TTC549 (cell line): ENCODE results near the gene CES2.

Experiments used
- FAIRE-seq: peaks from 2 replicates; lab custom pipeline; 2012; peaks lifted over from hg19 to GRCh38; lab: Jason Lieb, UNC

The CES2 gene

DNA sequence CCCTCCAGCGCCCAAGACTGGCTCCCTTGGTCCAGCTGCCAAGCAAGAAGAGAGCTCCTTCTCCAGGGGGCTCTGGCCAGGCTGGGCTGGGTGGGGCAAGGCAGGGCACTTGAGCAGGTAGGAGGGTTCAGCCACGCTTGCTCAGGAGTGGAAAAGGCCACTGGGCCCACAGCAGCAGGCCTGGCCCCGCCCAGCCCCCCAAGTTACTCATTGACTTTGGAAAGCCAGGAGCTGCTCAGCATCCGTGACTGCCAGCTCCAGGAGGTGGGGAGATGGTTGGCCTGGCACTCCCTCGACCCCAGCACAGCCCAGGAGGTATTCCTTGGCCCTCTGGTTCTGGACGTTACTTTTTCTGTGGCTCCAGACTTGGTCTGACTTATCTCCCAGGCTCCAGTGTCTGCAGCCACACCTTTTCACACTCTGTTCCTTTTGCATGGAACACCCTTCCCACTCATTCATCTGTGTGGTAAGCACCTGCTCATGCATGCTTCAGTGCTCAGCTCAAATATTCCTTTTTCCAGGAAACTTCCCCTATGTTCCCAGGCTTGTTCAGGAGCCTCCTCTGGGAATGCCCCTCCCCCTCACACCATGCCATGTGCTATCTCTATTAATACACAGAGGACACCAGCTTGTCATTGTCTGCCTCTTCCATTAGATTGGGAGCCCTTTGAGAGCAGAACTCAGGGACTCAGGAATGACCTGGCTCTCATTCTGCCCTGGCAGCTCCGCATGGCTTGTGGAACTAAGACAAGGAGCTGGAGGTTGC, 16.3 kb upstream of the CES2 start, which contains the start of gene CDH16:
Gene CDH16 (minus strand): TSS at position 83 of the 766 bp plus-strand sequence. CDS start 820 bp downstream, outside the sequence.
- FAIRE-seq: no peak

DNA sequence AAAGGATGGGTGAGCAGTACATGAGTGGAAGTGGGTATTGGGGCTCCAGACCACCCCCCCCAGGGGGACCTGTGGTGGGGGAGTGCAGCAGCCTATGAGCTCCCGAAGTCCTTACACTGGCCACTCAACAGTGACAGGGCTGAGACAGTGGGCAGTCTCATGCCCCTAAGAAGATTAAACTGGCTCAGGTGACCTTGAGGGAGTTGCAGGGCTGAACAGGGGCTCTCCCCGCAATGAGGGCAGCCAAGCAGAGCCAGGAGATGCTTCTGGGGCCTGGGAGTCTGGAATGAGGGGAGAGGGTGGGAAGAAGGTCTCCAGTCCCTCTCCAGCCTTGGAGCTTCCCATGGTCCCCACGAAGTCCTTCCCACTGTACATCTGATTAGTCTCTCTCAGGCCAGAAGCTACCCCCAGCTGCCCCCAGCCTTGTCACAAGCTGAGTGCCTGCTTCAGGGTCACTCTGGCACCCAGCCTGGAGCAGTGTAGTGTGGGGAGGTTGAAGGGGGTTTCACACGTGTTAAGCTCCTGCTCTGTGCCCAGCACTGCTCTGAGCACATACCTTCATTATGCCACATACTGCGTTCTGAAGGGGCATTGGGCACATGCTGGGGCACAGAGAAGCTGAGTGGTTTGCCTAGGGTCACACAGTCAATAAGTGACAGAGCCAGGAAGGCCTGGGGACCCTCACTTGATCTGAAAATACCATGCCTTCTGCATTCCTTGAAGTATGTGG, 15.6 kb upstream of the CES2 start:
- FAIRE-seq: no peak

DNA sequence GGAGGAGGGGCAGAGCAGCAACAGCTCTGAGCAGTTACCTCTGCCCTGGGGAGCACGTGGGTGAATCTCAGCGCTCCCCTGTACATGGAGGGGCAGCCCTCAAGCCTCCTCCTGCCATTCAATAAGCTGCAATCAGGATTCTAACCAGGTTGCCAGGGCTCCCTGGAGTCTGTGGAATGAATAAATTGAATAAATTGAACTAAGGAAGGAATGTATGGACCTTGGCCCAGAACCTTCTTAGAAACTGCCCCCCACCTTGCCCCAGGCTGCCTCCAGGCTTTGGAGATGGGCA, 15.1 kb upstream of the CES2 start:
- no peak for FAIRE-seq

GRCh38 chr16:66920924-66921680, 14.2 kb upstream of the CES2 start:
- FAIRE-seq: no peak

GRCh38 chr16:66921729-66922450, 13.4 kb upstream of the CES2 start:
- FAIRE-seq: no peak

- no peak for FAIRE-seq
Observed at GRCh38 chr16:66923247-66923731, 12.0 kb upstream of the CES2 start.

GRCh38 chr16:66923866-66924265, 11.4 kb upstream of the CES2 start:
- FAIRE-seq: no peak

GRCh38 chr16:66924527-66925321, 10.6 kb upstream of the CES2 start:
- no peak for FAIRE-seq

- FAIRE-seq: no peak
Observed at GRCh38 chr16:66925322-66925840, 9.9 kb upstream of the CES2 start, which contains the start of gene RRAD. RRAD (minus strand) TSS chr16:66925535; CDS start chr16:66925179, 356 bp downstream.

GRCh38 chr16:66926171-66926947, 9.0 kb upstream of the CES2 start:
- FAIRE-seq: no peak

DNA sequence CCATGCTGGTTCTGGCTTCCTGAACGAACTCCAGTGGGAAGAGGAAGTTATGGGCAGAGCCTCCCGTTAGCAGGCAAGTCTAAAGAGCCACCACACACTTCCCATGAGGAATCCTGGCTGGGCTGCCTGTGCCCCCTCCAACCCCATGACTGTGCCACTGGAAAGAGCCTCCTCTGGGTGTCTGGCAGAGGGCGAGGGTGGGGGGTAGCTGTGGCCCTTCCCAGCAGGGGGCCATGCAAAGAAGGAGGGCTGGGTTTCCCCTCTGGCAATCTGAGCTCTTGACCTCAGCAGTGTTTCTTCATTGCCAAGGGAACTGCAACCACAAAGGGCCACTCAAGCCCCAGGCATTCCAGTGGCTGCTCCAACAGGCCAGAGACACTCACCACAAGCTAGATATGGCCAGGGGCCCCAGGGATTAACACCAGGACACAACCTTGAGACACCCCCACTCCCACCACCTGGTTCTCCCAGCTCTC, 8.3 kb upstream of the CES2 start:
- FAIRE-seq: no peak

- no peak for FAIRE-seq
Observed at GRCh38 chr16:66927918-66928649, 7.2 kb upstream of the CES2 start.

DNA sequence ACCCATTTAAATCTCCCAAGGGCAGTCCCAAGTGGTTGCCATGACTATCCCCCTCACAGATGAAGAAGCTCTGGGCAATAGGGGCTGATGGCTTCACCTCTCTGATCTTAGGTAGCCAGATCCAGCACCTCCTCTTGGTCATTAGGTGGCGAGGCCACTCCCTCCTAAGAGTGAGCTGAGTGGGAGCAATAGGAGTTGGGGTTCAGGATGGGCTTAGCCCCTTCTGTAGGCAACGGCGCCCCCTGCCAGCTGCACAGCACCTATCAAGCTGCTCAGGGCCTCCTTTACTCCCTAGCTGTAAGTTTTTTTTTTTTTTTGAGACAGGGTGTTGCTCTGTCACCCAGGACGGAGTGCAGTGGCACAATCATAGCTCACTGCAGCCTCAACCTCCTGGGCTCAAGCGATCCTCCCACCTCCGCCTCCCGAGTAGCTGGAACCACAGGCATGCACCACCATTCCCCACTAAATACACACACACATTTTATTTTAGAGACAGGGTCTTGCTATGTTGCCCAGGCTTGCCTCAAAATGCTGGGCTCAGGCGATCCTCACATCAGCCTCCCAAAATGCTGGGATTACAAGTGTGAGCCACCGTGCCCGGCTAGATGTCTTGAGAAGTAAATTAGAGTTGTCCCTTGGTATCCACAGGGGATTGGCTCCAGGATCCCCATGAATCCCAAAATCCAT, 6.5 kb upstream of the CES2 start:
- FAIRE-seq: no peak

DNA sequence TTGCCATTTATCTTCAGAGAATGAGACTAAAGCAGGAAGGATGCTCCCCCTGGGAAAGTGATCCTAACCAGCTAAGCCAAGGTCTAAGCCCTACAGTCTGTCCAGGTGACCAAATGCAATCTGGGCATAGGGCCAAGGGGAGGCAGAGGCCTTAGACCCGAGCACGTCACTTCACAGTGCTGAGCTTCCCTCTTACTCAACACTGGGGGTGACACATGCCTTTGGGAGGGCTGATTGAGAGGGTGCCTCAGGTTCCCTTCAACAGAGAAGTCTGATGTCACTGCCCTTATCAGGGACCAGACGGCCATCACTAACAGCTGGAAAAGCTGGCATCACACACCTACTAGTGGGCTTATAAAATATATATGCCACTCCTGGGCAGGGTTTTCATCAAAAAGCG, 5.1 kb upstream of the CES2 start:
- no peak for FAIRE-seq

DNA sequence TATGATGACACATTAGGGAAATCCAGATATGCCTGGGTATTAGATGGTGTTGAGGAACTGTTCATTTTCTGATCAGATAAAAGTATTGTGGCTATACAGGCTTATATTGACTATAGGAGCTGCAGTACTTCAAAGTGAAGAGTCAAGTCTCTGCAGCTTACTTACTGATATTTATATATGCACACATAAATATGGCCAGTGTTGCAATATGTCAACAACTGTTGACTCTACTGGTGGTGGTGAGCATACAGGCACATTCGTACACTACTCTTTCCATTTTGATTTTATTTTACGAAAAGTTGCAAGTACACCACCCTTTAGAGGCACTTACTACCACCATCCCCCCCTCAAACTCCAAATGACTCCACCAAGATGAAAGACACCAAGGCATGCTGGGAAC, 3.7 kb upstream of the CES2 start:
- FAIRE-seq: no peak

GRCh38 chr16:66932076-66932475, 3.2 kb upstream of the CES2 start:
- no peak for FAIRE-seq

DNA sequence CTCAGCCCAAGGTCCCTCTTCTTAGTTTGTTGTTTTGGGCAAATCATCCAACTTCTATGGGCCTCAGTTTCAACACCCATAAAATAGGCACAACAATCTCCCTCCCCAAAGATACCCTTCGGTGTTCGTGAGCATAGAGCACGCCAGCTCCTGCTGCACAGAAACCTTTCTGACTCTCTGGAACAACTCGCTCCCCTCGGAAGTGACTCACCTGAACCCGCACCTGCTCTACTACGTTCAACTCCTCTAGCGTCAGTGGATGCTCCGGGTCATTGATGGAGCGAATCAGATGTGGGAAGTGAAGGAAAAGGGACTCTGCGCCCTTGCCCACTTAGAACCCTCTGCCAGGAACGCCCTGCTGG, 1.6 kb upstream of the CES2 start:
- FAIRE-seq: no peak

GRCh38 chr16:66934138-66934838, 1.0 kb upstream of the CES2 start, which contains the start of gene CIAO2B:
CIAO2B (minus strand) TSS chr16:66934402; CDS start chr16:66934364, 38 bp downstream.
- no peak for FAIRE-seq
